GM19438 (cell line): ENCODE results near the gene TLR3.
A peak's percentile ranks its signal among the peaks of the same experiment; 100 is the strongest.

Source experiments
- ATAC-seq: cut with Tn5 transposase; IDR thresholded peaks from one replicate; pipeline ENCODE4 v1.9.1; 2021; ENCODE audit warnings: low read depth; ENCODE audit not compliant: unreplicated experiment

The TLR3 gene

DNA sequence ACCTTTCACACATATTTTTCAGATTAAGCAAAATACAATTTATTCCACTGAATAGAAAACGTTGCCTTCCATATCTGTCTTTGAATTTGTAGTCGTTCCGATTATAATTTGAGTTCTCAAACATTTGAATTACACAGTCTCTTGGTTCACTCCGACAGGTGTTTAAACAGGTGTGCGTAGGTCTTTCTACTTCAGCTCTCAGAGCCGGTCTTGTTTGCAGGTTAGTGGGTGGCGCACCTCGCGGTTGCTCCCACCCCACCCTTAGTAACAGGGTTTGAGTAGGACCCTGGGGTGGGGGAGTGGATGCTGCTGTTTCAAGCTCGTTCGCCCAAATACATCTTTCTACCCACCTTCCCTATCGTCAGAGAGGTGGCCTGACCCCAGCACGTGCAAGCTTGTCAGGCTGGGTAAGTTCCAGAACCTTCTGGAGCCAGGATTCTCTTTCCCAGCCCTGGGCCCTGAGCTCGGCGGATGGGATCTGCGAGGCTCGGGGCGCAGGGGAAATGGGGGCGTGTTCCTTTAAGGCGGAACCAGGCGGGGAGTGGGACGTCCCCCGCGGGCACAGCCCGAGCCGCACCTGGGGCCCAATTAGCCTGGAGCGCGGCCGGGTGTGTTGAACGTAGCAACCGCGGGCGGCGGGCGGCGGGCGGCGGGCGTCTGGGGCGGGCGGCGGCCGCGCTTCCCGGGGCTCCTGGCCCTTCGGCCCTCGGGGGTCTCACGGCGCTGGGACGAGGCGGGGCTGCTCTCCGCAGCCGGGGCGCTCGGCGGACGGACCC is 35.3 kb downstream of the TLR3 start, which contains the start of gene FAM149A:
FAM149A (plus strand) TSS at position 591 of the 776 bp plus-strand sequence.
- ATAC-seq, result peak; percentile 72

GRCh38 chr4:186104890-186105646 is 36.1 kb downstream of the TLR3 start:
- peak; percentile 47 for ATAC-seq

GRCh38 chr4:186105647-186106321 is 36.8 kb downstream of the TLR3 start:
- peak; percentile 41 for ATAC-seq

DNA sequence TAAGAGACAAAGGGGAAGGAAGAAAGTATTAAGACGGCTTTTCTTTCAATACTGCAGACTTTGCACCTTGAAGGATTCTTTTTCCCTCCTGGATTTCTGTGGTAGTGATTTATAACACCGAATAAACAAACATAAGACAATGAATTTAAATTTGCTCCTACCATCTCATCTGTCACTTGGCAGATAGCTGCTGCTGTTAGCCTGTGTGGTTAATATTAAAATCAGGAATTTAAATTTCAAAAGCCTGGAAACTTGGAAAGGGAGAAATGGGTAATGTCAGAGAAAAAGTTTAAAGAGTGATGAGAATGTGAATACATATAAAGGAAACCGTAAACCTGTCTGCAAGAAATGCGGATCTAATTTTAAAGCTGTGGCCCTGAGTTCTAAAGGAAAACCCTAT is 39.0 kb downstream of the TLR3 start:
- ATAC-seq, result no peak

GRCh38 chr4:186108391-186108790 is 39.4 kb downstream of the TLR3 start:
- ATAC-seq, result no peak

- ATAC-seq, result no peak
Observed at GRCh38 chr4:186109245-186109644, 40.3 kb downstream of the TLR3 start.

DNA sequence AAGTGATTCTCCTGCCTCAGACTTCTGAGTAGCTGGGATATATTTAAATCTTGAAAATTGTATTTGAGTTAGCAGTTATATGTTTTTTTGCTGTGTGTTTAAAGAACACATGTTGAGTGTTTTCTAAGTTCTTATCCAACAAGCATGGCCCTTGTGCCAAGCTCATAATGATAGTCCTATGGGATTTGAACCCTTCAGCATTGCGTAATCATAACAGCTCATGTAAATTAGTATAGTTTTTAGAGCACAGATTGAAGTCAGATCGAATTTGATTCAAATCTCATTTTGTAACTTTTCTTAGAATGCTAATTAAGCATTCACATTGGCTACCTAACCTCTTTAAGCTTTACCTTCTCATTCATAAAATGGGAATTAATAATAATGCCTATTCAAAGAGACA is 47.7 kb downstream of the TLR3 start:
- no peak for ATAC-seq

GRCh38 chr4:186118582-186118981 is 49.6 kb downstream of the TLR3 start:
- no peak for ATAC-seq

DNA sequence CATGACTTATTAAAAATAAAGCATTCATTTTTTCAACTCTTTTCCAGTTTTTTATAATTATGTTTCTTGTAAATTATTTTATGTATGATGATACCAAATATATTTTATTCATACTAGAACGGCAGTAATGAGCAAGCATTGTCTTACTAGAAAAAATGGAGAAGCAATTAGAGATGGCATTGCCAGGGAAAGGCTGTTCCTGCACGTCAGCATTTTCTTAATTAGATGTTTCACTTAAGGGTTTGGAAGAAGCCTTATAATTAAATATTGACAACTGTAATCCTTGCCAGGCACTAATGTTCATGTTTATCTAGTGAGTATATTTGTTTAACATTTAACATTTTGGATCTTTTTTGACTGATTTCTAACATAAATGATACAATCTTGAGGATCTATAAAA is 52.1 kb downstream of the TLR3 start:
- ATAC-seq, result no peak

GRCh38 chr4:186128842-186129241 is 59.9 kb downstream of the TLR3 start:
- ATAC-seq, result no peak

DNA sequence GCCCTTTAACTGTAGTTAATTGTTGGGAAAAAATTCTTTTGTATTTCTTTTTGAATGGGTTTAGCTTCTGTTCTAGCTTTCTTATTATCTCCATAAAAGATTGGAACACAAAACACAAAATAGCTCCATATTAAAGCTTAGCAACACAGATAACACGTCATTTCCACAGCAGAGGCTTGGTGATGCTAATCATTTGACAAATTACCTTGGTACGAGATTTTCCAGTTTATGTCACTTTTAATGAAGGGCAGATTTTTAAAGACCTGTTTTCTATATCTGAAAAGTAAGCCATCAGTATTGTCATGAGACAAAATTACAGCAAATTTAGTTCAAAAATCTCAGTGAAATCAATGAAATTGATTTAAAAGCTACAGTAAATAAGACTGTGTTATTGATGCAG is 63.0 kb downstream of the TLR3 start:
- ATAC-seq, result no peak

GRCh38 chr4:186132577-186133242 is 63.8 kb downstream of the TLR3 start:
- ATAC-seq, result no peak

DNA sequence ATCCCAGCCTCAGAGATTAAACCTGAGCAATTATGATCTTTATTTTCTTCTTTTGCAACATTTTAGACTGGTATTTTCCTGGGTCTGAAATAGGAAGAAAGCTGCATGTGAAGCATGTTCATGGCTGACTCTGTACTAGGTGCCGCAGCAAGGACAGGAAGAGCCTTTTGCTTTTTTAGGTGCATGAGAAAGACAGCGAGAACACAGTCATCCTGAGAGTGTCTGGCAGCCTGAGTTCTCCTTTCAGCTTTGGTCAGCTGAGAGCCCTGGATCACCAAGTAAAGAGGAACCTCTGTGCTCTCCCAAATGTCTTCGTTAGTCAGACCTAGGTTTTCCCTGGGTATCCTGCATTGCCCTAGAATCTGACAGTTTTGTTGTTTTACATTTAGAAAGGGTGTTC is 65.3 kb downstream of the TLR3 start:
- peak; percentile 98 for ATAC-seq

- no peak for ATAC-seq
Observed at GRCh38 chr4:186134861-186135260, 65.9 kb downstream of the TLR3 start.

GRCh38 chr4:186137196-186137794 is 68.3 kb downstream of the TLR3 start:
- ATAC-seq, result no peak
